ENCODE results near the gene DHRSX.
A peak's percentile ranks its signal among the peaks of the same experiment; 100 is the strongest.

DNA sequence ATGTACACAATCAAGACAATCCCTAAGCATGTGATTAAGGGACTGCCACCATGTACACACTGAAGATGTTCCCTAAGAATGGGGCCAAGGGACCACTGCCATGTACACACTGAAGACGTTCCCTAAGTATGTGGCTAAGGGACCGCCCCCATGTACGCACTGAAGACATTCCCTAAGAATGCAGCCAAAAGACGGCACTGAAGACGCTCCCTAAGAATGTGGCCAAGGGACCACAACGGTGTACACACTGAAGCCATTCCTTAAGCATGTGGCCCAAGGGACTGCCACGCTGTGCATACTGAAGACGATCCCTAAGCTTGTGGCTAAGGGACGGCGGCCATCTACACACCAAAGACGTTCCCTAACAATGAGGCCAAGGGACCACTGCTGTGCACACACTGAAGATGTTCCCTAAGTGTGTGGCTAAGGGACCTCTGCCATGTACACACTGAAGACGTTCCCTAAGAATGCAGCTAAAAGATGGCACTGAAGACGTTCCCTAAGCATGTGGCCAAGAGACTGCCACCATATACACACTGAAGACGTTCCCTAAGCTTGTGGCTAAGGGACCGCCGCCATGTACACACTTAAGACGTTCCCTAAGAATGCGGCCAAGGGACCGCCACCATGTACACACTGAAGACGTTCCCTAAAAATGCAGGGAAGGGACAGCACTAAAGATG lies 26.4 kb downstream of the DHRSX start:
- TF ChIP-seq, protein P1, sequence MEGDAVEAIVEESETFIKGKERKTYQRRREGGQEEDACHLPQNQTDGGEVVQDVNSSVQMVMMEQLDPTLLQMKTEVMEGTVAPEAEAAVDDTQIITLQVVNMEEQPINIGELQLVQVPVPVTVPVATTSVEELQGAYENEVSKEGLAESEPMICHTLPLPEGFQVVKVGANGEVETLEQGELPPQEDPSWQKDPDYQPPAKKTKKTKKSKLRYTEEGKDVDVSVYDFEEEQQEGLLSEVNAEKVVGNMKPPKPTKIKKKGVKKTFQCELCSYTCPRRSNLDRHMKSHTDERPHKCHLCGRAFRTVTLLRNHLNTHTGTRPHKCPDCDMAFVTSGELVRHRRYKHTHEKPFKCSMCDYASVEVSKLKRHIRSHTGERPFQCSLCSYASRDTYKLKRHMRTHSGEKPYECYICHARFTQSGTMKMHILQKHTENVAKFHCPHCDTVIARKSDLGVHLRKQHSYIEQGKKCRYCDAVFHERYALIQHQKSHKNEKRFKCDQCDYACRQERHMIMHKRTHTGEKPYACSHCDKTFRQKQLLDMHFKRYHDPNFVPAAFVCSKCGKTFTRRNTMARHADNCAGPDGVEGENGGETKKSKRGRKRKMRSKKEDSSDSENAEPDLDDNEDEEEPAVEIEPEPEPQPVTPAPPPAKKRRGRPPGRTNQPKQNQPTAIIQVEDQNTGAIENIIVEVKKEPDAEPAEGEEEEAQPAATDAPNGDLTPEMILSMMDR (IDR thresholded peaks at IDR 0.05; ENCODE audit: control extremely low read depth in 1 of 3, insufficient read depth in 1 of 3, low read depth in 1 of 3, low read length in 3 of 3) = no peak
- TF ChIP-seq, protein P2, sequence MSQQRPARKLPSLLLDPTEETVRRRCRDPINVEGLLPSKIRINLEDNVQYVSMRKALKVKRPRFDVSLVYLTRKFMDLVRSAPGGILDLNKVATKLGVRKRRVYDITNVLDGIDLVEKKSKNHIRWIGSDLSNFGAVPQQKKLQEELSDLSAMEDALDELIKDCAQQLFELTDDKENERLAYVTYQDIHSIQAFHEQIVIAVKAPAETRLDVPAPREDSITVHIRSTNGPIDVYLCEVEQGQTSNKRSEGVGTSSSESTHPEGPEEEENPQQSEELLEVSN (IDR thresholded peaks at IDR 0.05) = no peak; the same call in 1 of the 2 replicates
- TF ChIP-seq EZH2 (IDR thresholded peaks at IDR 0.05; ENCODE audit: low read depth, low read length, severe bottlenecking) (no peak), TAF1 (IDR thresholded peaks at IDR 0.05; ENCODE audit: low read depth, low read length) (no peak), EGR1 (IDR thresholded peaks at IDR 0.05; ENCODE audit: borderline replicate concordance, low read depth, low read length) (peak; percentile 65; the same call in 1 of the 2 replicates), RXRA (IDR thresholded peaks at IDR 0.05; ENCODE audit: insufficient read depth, low read depth, low read length) (no peak), CBX5 (IDR thresholded peaks at IDR 0.05; ENCODE audit: low read depth, low read length) (no peak), POLR2AphosphoS5 (IDR thresholded peaks at IDR 0.05; ENCODE audit: low read depth, low read length) (0 out of 2 replicates have a peak, but pooled peaks have one; percentile 26), POLR2A (IDR thresholded peaks at IDR 0.05; ENCODE audit: control extremely low read depth in 1 of 2, low read depth in 2 of 2, low read length in 2 of 2) (no peak), FOSL1 (IDR thresholded peaks at IDR 0.05; ENCODE audit: insufficient read depth, low read depth, low read length) (no peak), SIRT6 (IDR thresholded peaks at IDR 0.05; ENCODE audit: low read length) (no peak)
